HepG2 (cell line): ENCODE results near the gene CAMK1. TPM values are rescaled to one million over a fixed set of nuclear protein-coding genes. Genes with fewer than 3 reads are reported as not detected.

Experiments
- ATAC-seq: fragments of 200-7000 bp; cut with Tn5 transposase; 3 replicates; pipeline ENCODE4 v1.9.1; 2020; ENCODE audit warnings: mild to moderate bottlenecking, moderate library complexity
- BruUV-seq: library from RNA; stranded (reverse); fragments of 400-500 nt; replicated peaks from 2 replicates; lab custom pipeline; 2021; lab: Mats Ljungman, UMichigan
- CTCF ChIA-PET: fragments of 300-600 bp; formaldehyde crosslinking; extraction: SDS; loops from one replicate; lab custom pipeline; 2021; ENCODE audit warnings: low total read pairs, inconsistent platforms, low intra/inter-chr PET ratio; lab: Yijun Ruan, JAX
- POLR2A ChIA-PET: fragments of 350-600 bp; sonication (Branson Sonifier 250); formaldehyde crosslinking; loops from one replicate; lab custom pipeline; 2020; ENCODE audit warnings: antibody characterized with exemption, inconsistent platforms; lab: Yijun Ruan, JAX
- DNase-seq: peaks from one replicate; pipeline ENCODE4 v3.0.0-alpha.2; 2015; ENCODE audit warnings: low spot score
- FAIRE-seq: peaks from 3 replicates; lab custom pipeline; 2011; peaks lifted over from hg19 to GRCh38; lab: Jason Lieb, UNC
- H2AFZ ChIP-seq: one replicate; pipeline ENCODE4 v1.6.1; 2011; ENCODE audit warnings: low read length, inconsistent platforms
- H3K27ac ChIP-seq: fragments of 300-600 bp; 3 replicates; pipeline ENCODE4 v1.8.0; 2011; ENCODE audit warnings: mixed run types, mild to moderate bottlenecking, mixed read lengths, low read length, inconsistent platforms; ENCODE audit not compliant: insufficient read depth; ENCODE audit errors: extremely low read length
- H3K27me3 ChIP-seq, 2 experiments: fragments of 200-600 bp in 1 of 2; 2 replicates in 1 of 2; 3 replicates in 1 of 2; pipeline versions ENCODE4 v1.6.0 to v1.8.0; 2011; ENCODE audit warnings: low read length in 2 of 2, mild to moderate bottlenecking in 2 of 2, moderate library complexity in 2 of 2, inconsistent platforms in 1 of 2; ENCODE audit not compliant: insufficient read depth in 2 of 2, control insufficient read depth in 1 of 2
- H3K36me3 ChIP-seq, 2 experiments: fragments of 200-600 bp in 1 of 2; replicated peaks in 1 of 2; 2 replicates in 1 of 2; 3 replicates in 1 of 2; pipeline versions ENCODE4 v1.5.1 to v1.8.0; 2011; ENCODE audit warnings: low read length in 2 of 2, inconsistent platforms in 1 of 2; ENCODE audit not compliant: insufficient read depth in 2 of 2, control insufficient read depth in 1 of 2
- H3K4me1 ChIP-seq: 2 replicates; pipeline ENCODE4 v1.5.1; 2012; ENCODE audit warnings: low read length, inconsistent platforms; ENCODE audit not compliant: insufficient read depth
- H3K4me2 ChIP-seq: 2 replicates; pipeline ENCODE4 v1.6.0; 2011; ENCODE audit warnings: low read depth, low read length, inconsistent platforms
- H3K4me3 ChIP-seq, 3 experiments: fragments of 200-600 bp in 1 of 3; sonication (generic), shearing (Covaris generic) in 1 of 3; replicated peaks in 1 of 3; 2 replicates each; pipeline ENCODE4 v1.5.1; 2011 to 2016; ENCODE audit warnings: low read length in 3 of 3, inconsistent platforms in 2 of 3, low read depth in 2 of 3, mild to moderate bottlenecking in 2 of 3, control low read depth in 1 of 3, mixed read lengths in 1 of 3; ENCODE audit not compliant: insufficient read depth in 1 of 3
- H3K79me2 ChIP-seq: one replicate; pipeline ENCODE4 v1.6.1; 2011; ENCODE audit warnings: low read length, inconsistent platforms; ENCODE audit not compliant: insufficient read depth
- H3K9ac ChIP-seq: 2 replicates; pipeline ENCODE4 v1.6.0; 2011; ENCODE audit warnings: mild to moderate bottlenecking, low read depth, low read length, inconsistent platforms; ENCODE audit not compliant: insufficient read depth
- H3K9me3 ChIP-seq: 2 replicates; pipeline ENCODE4 v1.5.1; 2012; ENCODE audit warnings: mild to moderate bottlenecking, low read length
- H4K20me1 ChIP-seq: 2 replicates; pipeline ENCODE4 v1.6.0; 2011; ENCODE audit warnings: inconsistent platforms, mild to moderate bottlenecking, low read length, moderate library complexity; ENCODE audit not compliant: insufficient read depth
- HOXA9 ChIP-seq: sonication (generic); formaldehyde crosslinking; IDR thresholded peaks from 2 replicates; pipeline ENCODE4 v1.8.1; 2022; ENCODE audit warnings: missing genetic modification reagents, mild to moderate bottlenecking, moderate library complexity, borderline replicate concordance
- KDM2A ChIP-seq: sonication (generic); formaldehyde crosslinking; IDR thresholded peaks from 2 replicates; pipeline ENCODE4 v1.4.0; 2020; ENCODE audit warnings: low read depth, missing genetic modification reagents, borderline replicate concordance
- PTBP1 ChIP-seq: fragments of 200-400 bp; formaldehyde crosslinking; IDR thresholded peaks from 2 replicates; pipeline ENCODE4 v1.6.1; 2018; ENCODE audit warnings: low read length, low read depth; ENCODE audit not compliant: poor library complexity, severe bottlenecking
- SNAI1 ChIP-seq: sonication (generic); formaldehyde crosslinking; IDR thresholded peaks from 2 replicates; pipeline ENCODE4 v1.5.0; 2020; ENCODE audit warnings: mild to moderate bottlenecking, missing genetic modification reagents, borderline replicate concordance
- TFDP2 ChIP-seq: sonication (generic); formaldehyde crosslinking; IDR thresholded peaks from 2 replicates; pipeline ENCODE4 v1.4.0; 2020; ENCODE audit warnings: missing genetic modification reagents
- ZBTB7B ChIP-seq: sonication (generic); formaldehyde crosslinking; IDR thresholded peaks from 2 replicates; pipeline ENCODE4 v1.4.0; 2020; ENCODE audit warnings: missing genetic modification reagents
- ZNF589 ChIP-seq: sonication (generic); formaldehyde crosslinking; conservative IDR thresholded peaks from 2 replicates; pipeline ENCODE4 v1.8.0; 2022; ENCODE audit warnings: mild to moderate bottlenecking, moderate library complexity, missing genetic modification reagents
- WGBS: methylation state at CpG from one replicate; pipeline ENCODE4 v1.1.6; 2017; ENCODE audit warnings: low lambda C conversion rate; 5-methylcytosine and 5-hydroxymethylcytosine counted together
- in situ Hi-C: cut with HindIII; loops from 2 replicates; pipeline ENCODE4 v1.10.0; 2017; ENCODE audit warnings: low pct_unique_long_range_greater_than_20kb; ENCODE audit not compliant: extremely low pct_ligation_motif_present
- intact Hi-C: fragments of 100-400 bp; cut with micrococcal nuclease; formaldehyde crosslinking; loops from one replicate; pipeline ENCODE4 v1.10.0; 2022; ENCODE audit not compliant: unreplicated experiment
- polyA plus RNA-seq, 8 experiments: library from polyadenylated mRNA; depleted of rRNA in 3 of 8; stranded (reverse) in 7 of 8; unstranded in 1 of 8; fragments of >200 nt; fragmentation: Illumina TruSeq in 4 of 8; extraction: Trizol in 4 of 8; gene quantifications; 2 replicates each; pipeline versions ENCODE4 v1.2.1 to v1.2.3, GENCODE V29; 2011 to 2016; ENCODE audit warnings: low read depth in 4 of 8, missing spikeins in 1 of 8, mixed read lengths in 1 of 8; ENCODE audit not compliant: insufficient read depth in 1 of 8
- total RNA-seq, 5 experiments: library from RNA; depleted of rRNA; stranded (reverse); fragments of >200 nt; fragmentation: Illumina TruSeq; extraction: Trizol; gene quantifications; 2 replicates each; pipeline ENCODE4 v1.2.3, GENCODE V29; 2016; ENCODE audit warnings: low read depth in 1 of 5

The CAMK1 gene
- total and polyA plus RNA-seq, 2 of the 13 experiments (the other 11 are each of a cell fraction or from before 2014, with no cell fraction given), result 26.4 to 53.3 TPM

GRCh38 chr3:9718118-9718517 lies 51.6 kb downstream of the CAMK1 start:
- Histone ChIP-seq H3K4me2 (no peak overlapping the region), H3K4me3 (no peak overlapping the region), H3K9me3 (no peaks in the 10 kb centered on the region), H3K27me3 (peaks cover under 1 to 23% of the 10 kb centered on the region in 2 experiments; a peak in 3 of 5 replicates), H3K4me1 (peaks cover 12% of the 10 kb centered on the region)
- no peak for DNase-seq
- no peak for TF ChIP-seq ZNF589 (CRISPR knock-in tag)
- TF ChIP-seq ZBTB7B (CRISPR knock-in tag), result no peak
- TF ChIP-seq TFDP2 (CRISPR knock-in tag), result no peak
- no peak for TF ChIP-seq PTBP1
- no peak for TF ChIP-seq SNAI1 (CRISPR knock-in tag)
- TF ChIP-seq, all 625 proteins: peak for 0
- Histone ChIP-seq H3K27ac (no peak overlapping the region), H4K20me1 (no peaks in the 10 kb centered on the region), H3K36me3 (no peaks in the 10 kb centered on the region), H3K9ac (no peak overlapping the region), H3K79me2 (no peaks in the 10 kb centered on the region), H2AFZ (no peak overlapping the region)
- POLR2A ChIA-PET, result interaction anchor here (1.3 kb wide), 1 partner anchor 75 kb away, joined by 3 read pairs; the partner anchor contains the start of gene ARPC4
- intact Hi-C loops, result no loop called here
- BruUV-seq, result no TSS peak
- FAIRE-seq (no peak), ATAC-seq (no peak)
- CTCF ChIA-PET, result no interaction called here
- in situ Hi-C loops, result no loop called here
- whole genome bisulfite sequencing, result 33% methylated on average over 4 of the region's 4 CpGs

- H3K4me3 ChIP-seq, result no peak overlapping the region
- no peaks in the 10 kb centered on the region for H3K36me3 ChIP-seq
- H3K27me3 ChIP-seq, result peaks cover 2 to 28% of the 10 kb centered on the region in 2 experiments; a peak in 4 of 5 replicates
- H3K9me3 ChIP-seq, result no peaks in the 10 kb centered on the region
- no peaks in the 10 kb centered on the region for H3K79me2 ChIP-seq
- ATAC-seq (no peak), FAIRE-seq (no peak), DNase-seq (no peak)
- H4K20me1 ChIP-seq, result no peaks in the 10 kb centered on the region
- peaks cover 12% of the 10 kb centered on the region for H3K4me1 ChIP-seq
- ChIA-PET POLR2A (interaction anchor here (1.3 kb wide), 1 partner anchor 75 kb away, joined by 3 read pairs; the partner anchor contains the start of gene ARPC4), CTCF (no interaction called here)
- no peak overlapping the region for H2AFZ ChIP-seq
- H3K9ac ChIP-seq, result no peak overlapping the region
- no TSS peak for BruUV-seq
- in situ Hi-C loops (no loop called here), intact Hi-C loops (no loop called here)
- TF ChIP-seq HOXA9 (CRISPR knock-in tag) (no peak), KDM2A (CRISPR knock-in tag) (no peak)
- WGBS, result 11% methylated on average over 1 of the region's 1 CpG
- H3K27ac ChIP-seq, result no peak overlapping the region
- H3K4me2 ChIP-seq, result no peak overlapping the region
Measured at GRCh38 chr3:9717563-9717962, 52.2 kb downstream of the CAMK1 start.
